Ishikawa (cell line): ENCODE results near the gene TREML4.

Source experiments
- EGR1 ChIP-seq: IDR thresholded peaks from 2 replicates; pipeline ENCODE4 v1.6.1; 2012
- NFIC ChIP-seq: IDR thresholded peaks from 2 replicates; pipeline ENCODE4 v1.6.1; 2012
- RAD21 ChIP-seq: IDR thresholded peaks from 2 replicates; pipeline ENCODE4 v1.6.1; 2012; ENCODE audit warnings: low read depth
- TAF1 ChIP-seq: IDR thresholded peaks from 2 replicates; pipeline ENCODE4 v1.6.1; 2012; ENCODE audit warnings: low read depth, mild to moderate bottlenecking
- TCF12 ChIP-seq: IDR thresholded peaks from 2 replicates; pipeline ENCODE4 v1.6.1; 2012; ENCODE audit warnings: low read depth
- ZBTB7A ChIP-seq: IDR thresholded peaks from 2 replicates; pipeline ENCODE4 v1.6.1; 2012; ENCODE audit warnings: low read depth
- TF ChIP-seq, protein P1 (sequence below): IDR thresholded peaks from 2 replicates; pipeline ENCODE4 v1.6.1; 2012; ENCODE audit warnings: low read depth, mild to moderate bottlenecking
- TF ChIP-seq, protein P2 (sequence below): IDR thresholded peaks from 2 replicates; pipeline ENCODE4 v1.6.1; 2012

DNA sequence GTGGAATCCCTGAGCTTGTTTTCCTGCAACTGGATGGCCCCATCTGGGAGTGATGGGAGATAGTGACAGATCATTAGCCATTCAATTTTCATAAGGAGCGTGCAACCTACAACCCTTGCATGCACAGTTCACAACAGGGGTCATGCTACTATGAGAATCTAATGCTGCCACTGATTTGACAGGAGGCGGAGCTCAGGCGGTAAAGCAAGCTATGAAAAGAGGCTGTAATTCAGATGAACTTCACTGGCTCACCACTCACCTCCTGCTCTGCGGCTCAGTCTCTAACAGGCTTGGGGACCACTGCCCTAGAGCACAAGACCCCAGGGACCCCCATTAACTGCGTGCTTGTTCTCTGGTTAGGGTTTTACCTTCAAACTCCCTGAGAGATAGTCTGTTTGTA lies 12.4 kb upstream of the TREML4 start:
- TF ChIP-seq TCF12, result no peak
- no peak for TF ChIP-seq TAF1
- no peak for TF ChIP-seq ZBTB7A
- TF ChIP-seq, protein P1, sequence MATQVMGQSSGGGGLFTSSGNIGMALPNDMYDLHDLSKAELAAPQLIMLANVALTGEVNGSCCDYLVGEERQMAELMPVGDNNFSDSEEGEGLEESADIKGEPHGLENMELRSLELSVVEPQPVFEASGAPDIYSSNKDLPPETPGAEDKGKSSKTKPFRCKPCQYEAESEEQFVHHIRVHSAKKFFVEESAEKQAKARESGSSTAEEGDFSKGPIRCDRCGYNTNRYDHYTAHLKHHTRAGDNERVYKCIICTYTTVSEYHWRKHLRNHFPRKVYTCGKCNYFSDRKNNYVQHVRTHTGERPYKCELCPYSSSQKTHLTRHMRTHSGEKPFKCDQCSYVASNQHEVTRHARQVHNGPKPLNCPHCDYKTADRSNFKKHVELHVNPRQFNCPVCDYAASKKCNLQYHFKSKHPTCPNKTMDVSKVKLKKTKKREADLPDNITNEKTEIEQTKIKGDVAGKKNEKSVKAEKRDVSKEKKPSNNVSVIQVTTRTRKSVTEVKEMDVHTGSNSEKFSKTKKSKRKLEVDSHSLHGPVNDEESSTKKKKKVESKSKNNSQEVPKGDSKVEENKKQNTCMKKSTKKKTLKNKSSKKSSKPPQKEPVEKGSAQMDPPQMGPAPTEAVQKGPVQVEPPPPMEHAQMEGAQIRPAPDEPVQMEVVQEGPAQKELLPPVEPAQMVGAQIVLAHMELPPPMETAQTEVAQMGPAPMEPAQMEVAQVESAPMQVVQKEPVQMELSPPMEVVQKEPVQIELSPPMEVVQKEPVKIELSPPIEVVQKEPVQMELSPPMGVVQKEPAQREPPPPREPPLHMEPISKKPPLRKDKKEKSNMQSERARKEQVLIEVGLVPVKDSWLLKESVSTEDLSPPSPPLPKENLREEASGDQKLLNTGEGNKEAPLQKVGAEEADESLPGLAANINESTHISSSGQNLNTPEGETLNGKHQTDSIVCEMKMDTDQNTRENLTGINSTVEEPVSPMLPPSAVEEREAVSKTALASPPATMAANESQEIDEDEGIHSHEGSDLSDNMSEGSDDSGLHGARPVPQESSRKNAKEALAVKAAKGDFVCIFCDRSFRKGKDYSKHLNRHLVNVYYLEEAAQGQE, result no peak
- no peak for TF ChIP-seq NFIC
- no peak for TF ChIP-seq EGR1
- no peak for TF ChIP-seq RAD21
- TF ChIP-seq, protein P2, sequence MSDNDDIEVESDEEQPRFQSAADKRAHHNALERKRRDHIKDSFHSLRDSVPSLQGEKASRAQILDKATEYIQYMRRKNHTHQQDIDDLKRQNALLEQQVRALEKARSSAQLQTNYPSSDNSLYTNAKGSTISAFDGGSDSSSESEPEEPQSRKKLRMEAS, result no peak
